Ishikawa (cell line): ENCODE results near the gene CIAPIN1.

ENCODE experiments used
- CEBPB ChIP-seq: IDR thresholded peaks from 2 replicates; pipeline ENCODE4 v1.6.1; 2012
- EP300 ChIP-seq: IDR thresholded peaks from 2 replicates; pipeline ENCODE4 v1.6.1; 2012; ENCODE audit warnings: borderline replicate concordance
- FOXM1 ChIP-seq: IDR thresholded peaks from 2 replicates; pipeline ENCODE4 v1.6.1; 2012; ENCODE audit warnings: low read depth, borderline replicate concordance
- TF ChIP-seq, protein P1 (sequence below): IDR thresholded peaks from 2 replicates; pipeline ENCODE4 v1.6.1; 2012

DNA sequence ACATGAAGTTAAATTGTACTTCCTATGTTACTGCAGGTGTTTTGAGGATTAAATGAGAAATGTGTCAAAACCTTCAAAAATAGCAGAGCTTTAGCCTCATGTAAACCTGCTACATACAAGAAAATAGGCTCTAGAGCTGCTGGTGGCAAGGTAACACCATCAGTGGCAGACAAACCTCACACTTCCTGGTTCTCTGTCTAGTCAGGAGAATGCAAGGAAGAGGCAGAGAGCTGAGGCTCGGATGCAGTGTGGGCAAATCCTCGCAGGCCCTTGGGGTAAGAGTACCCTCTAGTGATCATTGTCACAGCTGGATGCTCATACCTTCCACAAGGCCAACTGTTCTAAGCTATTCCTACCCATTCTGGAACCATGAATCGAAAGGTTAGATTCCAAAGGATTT, 14.2 kb downstream of the CIAPIN1 start:
- TF ChIP-seq CEBPB (no peak), FOXM1 (no peak), EP300 (no peak)
- TF ChIP-seq, protein P1, sequence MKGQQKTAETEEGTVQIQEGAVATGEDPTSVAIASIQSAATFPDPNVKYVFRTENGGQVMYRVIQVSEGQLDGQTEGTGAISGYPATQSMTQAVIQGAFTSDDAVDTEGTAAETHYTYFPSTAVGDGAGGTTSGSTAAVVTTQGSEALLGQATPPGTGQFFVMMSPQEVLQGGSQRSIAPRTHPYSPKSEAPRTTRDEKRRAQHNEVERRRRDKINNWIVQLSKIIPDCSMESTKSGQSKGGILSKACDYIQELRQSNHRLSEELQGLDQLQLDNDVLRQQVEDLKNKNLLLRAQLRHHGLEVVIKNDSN, result no peak
